CD4-positive, alpha-beta T cell treated with Interleukin-6 for 4 hours (primary cell): ENCODE data around the gene COL7A1.
"Not testable (repeated sequence)": the region's sequence is repeated elsewhere in the genome, so short reads cannot be mapped to it uniquely, and the experiment has no call there.

Source experiments
- DNase-seq: peaks from one replicate; pipeline ENCODE4 v3.0.0-alpha.2; 2020; ENCODE audit warnings: mixed read lengths

Gene COL7A1

DNA sequence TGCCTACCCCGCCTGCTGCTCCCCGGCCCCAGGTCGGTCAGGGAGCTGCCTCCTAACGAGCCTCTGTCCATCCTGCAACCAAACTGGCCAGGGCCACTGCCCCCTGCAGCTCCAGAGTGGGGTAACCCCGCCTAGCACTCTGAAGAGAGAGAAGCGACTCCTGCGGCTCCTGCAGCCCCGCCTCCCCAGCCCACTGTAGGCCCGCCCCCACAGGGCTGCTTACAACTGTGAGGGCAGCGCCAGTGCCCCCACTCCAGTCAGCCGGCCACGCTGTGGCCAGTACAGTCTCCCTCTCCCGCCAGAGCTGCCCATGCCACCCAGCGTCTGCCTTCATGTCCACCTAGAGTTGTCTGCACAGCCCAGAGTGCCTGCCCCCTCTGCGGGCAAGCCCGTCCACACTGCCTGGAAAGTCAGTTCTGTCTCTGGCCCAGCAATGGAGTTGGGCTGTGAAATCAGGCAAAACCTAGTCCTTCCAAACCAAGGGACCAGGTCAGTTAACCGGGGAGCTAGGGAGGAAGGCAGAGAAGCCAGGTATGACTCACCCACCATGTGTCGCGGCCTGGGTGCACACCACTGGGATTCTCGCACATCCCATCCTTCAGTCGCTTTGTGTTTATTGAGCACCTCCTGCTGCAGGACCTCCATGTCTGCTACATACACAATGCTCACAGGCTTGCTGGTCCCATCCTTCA lies 33.9 kb downstream of the COL7A1 start:
- DNase-seq = no peak

DNA sequence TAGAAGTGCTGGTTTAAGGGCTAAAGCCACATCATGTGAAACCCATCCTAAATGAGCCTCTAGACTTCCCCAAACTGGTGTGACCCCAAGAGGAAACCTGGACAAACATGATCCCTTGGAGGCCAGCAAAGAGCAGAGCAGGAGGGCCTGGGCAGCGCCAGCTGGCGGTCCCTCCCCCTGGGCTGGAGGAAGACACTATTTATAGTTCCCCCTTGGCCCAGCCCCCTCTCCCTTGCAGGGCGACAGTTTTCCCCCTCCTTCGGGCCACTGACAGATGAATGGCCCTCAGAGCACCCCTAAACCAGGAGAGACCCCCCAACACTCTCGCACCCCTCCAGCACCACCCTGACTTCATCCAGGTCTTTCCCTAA lies 34.5 kb downstream of the COL7A1 start:
- DNase-seq = no peak

DNA sequence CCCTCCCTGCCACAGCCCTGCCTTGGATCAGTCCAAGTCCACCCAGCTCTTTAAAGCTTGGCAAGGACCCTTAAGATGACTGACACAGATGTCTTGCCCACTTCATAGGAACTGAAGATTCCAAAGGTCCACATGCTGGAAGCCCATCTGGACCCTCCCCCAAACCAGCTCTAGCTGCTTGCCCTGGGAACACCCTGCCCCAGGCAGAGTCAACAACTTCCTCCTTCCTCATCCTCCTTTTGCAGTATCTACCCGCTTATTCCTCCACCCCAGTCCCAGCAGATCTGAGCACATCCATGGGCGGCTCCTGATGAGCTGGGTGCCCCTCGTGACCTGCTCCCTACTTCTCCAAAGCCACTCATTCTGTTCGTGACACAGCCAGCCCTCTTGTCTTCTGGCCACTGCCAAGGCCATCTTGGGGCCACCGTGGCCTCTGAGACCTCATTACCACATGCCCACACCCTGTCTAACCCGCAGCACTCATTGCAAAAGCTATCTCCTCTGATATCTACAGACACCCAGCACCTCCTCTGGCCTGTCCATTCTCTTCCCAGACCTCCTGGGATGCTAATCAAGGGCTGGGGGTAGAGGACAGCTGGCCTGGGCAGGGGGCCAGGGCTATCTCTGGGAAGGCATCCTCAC lies 36.5 kb downstream of the COL7A1 start:
- DNase-seq = no peak

DNA sequence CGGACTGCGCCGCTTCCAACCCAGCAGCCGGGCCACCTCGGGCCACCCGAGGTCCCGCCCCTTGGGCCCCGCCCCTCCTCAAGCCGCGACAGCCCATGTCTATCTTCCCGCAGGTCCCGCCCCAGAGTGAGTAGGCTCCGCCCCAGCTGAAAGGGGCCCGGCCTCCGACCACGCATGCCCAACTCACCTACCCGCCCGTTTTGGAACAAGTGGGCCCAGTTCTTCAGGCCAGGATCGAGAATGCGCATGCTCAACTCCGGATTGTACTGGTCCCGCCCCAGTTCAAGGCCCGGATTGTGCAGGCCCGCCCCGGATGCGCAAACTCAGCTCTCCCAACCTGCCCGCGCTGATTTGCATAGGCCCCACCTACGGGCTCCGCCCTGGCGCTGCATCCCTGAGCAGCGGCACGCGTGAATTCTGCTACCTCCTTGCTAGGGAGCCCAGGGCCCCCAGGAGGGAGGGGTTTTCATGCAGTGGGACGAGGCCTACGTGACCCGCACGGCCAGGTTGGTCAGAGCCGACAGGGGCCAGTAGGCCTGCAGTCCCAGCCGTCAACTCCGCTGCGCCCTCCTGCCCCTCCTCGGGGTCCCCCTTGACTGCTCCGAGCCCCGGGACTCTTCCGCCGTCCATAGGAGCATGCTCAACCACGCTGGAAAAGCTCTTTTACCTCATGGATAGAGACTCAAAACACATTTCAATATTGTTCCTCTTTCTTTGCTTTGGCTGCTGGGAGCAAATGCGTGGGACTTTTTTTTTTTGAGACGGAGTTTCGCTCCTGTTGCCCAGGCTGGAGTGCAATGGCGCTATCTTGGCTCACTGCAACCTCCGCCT lies 38.1 kb downstream of the COL7A1 start, which contains the start of gene PFKFB4:
Gene PFKFB4, minus strand, starts transcription at position 8 of the 831 bp plus-strand sequence. CDS start 26 bp downstream, outside the sequence.
- peak; percentile 100 for DNase-seq

DNA sequence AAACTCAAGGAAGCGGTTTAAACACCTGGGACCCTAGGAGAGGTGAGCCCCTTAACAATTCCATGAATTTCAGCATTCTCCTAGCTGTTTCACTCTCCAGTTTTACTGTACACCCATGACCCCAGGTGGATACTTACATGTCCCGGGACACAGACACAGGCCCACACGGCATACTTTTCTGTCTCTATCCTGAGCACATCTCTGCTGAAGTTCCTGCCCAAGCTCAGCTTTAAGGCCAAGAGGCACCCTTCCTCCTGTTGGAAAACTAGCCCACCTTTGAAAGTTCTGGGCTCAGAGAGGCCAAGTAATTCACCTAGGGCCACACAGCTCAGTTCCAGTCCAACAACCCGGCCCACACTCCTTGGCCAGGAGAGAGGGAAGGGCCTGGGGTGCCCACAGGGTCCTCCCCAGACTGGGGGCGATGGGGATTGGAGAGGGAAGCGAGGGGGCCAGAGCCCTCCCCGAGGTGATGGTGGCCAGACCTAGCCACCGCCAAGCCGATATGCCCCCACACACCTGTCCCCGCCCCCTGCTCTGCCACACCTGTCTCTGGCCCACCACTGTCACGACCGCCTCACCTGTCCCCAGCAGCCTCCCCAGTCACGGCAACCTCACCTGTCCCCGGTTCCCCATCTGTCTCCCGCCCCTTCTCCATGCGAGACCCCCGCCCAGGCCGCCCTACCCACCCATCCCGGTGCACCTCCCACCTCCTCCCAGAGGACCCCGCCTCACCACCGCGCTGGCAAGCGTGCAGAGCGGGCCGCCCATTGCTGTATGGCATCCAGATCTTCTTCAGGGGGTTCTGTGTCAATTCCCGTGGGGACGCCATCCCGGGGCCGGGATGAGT lies 39.0 kb downstream of the COL7A1 start:
- no peak for DNase-seq

DNA sequence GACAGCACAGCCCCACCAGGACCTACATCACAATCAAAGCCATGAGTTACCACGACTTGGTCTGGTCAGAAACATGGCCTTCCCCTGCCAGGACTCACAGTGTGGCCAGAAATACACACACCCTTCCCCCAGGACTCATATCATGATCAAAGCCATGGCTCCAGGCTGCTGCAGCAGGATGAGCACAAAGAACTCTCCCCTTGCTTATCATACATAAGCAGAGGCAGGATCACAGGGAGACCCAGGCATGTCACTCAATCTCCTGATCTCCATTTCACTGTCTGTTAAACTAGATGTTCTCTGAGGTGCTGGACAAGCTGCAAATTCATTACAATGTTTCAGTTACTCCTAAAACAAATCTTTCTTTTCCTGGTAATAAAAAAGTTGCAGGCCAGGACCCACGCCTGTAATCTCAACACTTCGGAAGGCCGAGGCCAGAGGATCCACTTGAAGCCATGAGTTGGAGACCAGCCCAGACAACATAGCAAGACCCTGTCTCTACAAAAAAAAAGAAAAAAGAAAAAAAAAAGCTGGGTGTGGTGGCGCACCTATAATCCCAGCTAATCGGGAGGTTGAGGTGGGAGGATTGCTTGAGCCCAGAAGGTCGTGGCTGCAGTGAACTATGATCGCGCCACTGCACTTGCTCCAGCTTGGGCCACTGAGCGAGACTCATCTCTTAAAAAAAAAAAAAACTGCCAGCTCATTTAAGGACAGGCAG lies 39.7 kb downstream of the COL7A1 start:
- no peak for DNase-seq

DNA sequence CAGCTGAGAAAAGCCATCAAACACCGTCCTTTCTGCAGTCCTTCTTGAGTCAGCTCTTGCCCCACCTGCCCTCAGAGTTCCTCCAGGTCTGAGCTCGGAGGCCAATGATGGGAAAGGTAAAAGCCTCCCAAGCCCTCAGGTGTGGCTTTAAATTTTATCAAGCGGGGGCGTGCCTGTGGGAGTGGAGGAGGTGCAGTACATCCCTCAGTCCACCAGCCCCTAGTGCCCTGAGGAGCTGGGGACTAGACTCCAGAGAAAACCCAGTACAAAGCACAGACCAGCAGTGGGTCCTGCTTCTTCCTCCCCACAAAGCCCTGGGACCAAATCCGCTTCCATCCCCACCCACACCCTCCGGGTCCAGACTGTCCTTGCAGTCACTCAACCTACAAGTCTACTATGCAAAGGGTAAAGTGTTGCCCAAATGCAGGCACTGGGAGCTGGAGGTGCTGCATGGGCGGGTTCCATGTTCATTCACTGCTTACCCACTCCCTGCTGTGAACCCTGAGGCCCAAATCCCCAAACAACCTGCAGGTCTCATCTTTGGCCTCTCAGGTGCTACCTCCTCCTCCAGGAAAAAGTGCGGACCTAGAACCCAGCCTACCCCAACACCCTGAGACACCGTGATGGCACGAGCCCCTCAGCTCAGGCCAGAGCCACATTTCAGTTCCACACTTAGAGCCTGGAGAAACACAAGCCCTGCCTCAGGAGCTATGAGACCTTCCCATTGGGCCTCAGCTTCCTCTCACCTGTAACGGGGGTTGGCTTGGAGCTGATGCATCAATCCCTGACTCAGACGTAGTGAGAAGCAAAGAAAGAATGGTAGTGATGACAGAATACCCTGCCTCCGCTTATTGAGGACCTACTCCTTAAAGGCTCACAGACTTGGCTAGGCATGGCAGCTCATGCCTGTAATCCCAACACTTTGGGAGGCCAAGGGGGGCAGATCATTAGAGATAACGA lies 41.0 kb downstream of the COL7A1 start:
- DNase-seq = no peak

DNA sequence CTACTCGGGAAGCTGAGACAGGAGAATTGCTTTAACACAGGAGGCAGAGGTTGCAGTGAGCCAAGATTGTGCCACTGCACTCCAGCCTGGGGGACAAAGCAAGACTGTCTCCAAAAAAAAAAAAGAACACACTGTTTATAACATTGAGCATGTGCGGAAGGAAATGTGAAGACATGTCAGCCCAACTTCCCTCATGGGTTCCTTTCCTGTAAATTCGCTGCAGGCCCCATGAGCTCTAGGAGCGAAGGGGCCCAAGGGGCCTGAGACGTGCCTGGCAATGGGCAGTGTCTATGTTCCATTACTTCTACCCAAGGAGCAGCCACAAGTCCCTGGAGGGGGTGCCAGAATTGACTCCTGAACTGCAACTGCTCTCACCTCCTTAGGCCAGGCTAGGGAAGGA lies 41.8 kb downstream of the COL7A1 start:
- no peak for DNase-seq

DNA sequence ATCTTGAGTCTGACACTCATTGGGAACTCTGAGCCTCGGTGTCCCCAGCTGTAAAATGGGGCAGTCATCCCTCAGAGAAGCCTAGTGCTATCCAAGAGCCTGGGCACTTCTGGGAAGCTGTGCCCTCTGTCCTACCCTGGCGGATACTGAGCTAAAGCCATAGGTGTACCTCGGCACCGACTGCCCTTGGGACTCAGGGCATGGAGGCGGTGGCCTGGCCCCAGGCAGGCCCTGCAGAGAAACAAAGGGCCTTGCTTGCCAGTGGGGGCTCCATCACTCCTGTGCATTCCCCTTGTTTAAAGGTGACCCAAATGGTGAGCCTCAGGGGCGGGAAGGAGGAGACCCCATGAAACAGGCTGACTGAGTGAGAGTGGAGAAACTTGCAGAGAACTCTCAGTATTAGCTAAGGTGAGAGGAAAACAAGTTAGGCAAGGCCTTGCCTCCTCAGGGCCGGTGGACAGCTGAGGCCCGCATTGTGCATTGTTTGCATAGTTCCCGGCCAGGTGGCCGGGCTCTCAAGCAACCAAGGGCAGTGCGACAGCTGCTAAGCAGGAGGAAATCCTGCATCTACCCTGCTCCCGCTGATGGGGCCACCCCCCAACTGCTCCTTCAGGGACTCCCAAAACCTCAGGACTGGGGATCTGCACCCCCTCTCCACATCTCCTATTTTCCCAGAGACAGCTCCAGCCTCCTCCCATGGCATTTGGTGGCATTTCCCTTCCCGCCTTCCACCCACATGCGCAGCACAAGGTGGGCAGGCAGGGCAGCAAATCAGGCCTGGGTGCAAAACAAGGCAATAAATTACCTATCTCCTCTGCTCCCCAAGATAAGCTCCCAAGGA lies 42.8 kb downstream of the COL7A1 start:
- no peak for DNase-seq

DNA sequence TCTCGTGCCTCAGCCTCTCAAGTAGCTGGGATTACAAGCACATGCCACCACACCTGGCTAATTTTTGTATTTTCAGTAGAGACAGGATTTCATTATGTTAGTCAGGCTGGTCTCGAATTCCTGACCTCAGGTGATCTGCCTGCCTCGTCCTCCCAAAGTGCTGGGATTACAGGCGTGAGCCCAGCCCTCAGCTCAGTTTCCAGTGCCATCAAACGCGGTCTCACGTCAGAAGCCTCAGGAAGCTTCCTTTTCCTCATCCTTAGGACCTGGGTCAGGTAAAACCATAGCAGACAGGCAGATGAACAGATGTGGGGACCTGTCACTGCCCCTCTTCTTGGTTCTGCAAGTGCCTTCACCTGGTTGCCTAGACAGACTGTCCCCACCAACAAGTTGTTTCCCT lies 43.5 kb downstream of the COL7A1 start:
- DNase-seq = not testable (repeated sequence)

DNA sequence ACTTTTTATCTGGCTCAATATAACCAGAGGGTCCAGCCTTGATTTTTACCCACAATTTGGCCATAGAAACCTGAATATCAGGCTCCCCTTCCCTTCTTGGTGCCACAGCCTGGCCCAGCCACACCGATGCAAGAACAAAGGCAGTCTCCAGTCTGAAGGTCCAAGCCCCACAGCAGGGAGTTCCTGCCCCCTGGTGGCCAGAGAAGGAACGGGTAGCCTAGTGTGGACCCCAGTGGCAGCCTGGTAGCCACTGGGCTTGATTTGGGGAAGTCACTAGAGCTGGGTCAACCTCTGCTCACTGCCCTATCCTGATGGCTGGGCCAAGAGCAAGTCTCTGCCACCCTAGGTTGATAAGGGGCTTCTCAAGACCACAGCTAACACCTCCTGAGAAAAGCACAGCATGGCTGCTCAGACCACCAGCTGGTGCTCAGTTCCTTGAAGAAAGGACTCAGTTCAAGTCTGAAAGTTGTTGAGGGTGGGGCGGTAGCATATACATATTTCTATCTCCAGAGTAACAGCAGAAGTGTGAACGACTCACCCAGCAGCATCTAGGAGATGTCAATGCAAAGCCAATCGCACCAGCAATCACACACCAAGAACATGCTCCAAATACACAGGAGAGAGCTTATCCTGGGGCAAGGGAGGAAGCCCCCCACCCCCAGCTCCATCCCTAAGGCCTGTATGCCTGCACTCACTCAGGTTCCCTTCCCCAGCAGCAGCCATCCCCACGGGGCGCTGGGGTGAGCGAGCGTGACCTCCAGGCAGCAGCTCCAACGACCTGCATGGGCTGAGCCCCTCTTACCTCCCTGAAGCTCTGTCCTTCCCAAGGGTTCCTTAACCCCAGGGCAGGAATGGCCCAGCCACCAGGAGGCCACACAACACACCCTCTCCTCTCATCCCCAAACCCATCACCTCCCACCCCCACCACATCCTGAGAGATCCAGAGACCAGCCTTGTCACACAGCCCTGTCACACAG lies 46.1 kb downstream of the COL7A1 start:
- DNase-seq = peak; percentile 88

DNA sequence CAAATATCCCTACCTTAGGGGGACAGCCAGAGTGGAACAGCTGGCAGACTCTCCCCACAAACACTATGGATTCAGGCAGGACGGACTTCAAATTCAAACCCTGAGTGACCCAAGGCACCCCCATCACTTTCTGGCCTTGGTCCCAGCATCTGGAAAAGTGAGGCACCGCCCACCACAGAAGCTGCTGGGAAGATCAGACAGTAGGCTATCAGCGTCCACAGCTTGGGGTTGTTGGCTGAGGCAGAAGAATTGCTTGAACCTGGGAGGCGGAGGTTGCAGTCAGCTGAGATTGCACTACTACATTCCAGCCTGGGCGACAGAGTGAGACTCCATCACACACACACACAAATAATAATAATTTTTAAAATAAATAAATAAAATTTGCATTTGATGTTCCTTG lies 47.0 kb downstream of the COL7A1 start:
- no peak for DNase-seq

DNA sequence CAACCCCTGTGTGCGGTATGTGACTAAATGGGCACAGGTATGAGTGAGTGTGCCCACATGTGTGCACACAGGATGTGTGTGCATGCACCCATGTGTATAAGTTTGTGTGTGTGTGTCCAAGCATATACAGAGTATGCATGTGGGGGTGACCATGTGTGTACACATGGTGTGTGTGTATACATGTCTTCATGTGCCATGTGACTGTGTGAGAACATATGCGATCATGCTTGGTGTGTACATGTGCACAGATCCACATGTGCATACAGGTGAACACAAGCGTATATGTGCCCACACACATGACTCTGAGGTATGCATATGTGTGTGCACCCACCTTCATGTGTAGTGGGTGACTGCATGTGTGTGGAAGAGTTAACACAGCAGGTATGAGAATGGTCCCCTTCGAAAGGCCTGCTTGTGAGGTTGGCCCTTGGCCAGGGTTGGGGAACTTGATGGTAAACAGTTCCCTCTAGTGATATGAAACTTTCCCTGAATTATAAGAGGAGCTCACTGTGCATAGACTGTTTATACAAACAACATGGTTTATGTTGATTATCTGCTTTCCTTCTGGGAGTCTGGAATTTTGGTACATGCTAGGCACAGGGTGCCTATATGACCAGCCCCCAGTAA lies 48.8 kb downstream of the COL7A1 start:
- peak; percentile 42 for DNase-seq

DNA sequence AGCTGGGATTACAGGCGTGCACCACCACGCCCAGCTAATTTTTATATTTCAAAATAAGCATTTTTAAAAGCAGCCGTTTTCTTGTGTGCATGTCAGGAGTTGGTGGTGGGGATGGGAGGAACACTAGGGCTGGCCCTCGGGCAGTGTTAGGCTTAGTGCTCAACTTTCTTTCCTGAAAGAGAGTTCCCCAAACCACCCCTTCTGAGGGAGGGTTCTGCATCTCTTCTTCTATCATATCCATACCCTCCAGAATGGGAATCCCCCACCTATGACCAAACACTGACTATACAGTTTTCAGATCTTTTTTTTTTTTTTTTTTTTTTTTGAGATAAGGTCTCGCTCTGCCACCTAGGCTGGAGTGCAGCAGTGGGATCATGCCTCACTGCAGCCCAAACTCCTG lies 51.0 kb downstream of the COL7A1 start:
- DNase-seq = no peak

DNA sequence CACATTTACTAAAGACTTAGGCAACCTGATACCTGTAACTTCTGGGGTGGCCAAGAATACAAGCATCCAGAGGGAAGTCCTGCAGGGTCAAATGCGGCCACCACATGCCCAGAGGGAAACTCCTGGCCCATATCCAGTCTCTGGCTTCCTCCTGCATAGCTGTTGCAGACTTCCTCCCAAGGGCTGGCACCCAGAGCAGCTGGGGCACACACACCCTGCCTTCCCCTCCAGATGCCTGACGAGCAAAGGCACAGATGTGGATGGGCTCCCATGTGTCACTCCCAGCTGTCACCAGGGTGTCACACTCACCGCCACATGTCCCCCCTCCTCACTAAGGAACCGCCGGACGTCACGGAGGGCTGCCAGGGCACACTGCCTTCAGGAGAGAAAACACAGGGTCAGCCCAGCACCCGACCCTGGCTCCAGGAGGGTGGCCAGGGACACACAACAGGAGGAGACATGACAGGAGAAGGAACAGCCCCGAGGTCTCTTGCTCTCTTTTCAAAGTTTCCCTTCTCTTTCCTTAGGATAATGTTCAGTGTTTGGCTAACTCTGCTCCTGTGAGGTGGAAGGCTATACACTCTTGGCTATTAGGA lies 51.8 kb downstream of the COL7A1 start:
- no peak for DNase-seq

DNA sequence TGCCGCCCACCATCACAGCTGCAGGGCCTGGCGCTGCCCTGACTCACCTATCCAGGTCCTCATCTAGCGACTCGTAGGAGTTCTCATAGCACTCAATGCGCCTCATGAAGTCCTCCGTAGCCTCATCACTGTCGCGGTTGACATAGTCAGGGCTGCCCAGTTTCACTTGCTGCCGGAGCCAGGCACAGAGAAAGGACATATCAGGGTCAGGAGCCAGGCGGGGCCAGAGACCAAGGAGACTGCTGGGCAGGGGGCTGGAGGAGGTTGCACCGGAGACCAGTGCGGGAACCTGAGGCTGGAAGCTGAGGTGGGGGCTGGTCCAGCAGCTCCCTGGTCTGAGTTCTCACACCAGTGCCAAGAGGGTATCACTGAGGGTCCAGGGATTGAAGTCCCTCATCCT lies 56.7 kb downstream of the COL7A1 start:
- no peak for DNase-seq

DNA sequence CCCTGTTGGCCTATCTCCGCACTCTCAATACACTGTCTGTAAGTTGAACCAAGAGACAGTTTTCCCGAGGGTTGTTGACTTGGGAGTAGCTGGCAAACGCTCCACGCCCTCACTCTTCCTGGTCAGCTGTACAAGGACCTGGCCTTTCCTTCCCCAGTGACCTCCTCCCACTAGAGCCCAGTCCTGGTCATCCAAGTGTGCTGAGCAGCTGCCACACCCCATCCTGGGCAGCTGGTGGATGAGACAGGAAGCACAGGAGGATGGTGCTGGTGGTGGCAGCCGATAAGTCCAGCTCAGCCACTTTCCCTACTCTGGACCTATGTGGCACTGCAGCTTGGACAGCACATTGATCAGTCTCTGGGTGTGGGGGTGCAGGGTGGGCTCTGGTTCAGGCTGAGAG lies 58.3 kb downstream of the COL7A1 start:
- DNase-seq = no peak

DNA sequence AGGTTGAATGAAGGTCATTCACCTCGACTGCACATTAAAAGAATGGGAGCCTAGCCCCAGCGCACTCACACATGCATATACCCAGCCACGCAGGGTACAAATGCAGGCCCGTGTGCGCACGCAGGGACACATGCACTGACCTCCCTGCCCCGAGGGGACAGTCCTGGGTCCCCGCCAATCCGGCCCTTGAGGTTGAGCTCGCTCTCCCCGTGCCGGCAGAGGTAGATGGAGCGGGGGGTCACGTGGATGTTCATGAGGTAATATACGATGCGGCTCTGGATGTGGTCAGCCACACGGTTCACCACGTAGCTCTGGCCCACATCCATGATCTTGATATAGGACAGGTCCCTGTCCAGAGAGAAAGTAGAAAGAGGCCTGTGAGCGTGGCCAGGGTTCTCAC lies 59.0 kb downstream of the COL7A1 start:
- DNase-seq = no peak
